AML-193 (cell line): ENCODE results near the gene GNAL.
"Not testable (repeated sequence)": the region's sequence is repeated elsewhere in the genome, so short reads cannot be mapped to it uniquely, and the experiment has no call there.

ENCODE experiments used
- DNase-seq, 2 experiments: peaks; one replicate each; lab custom pipeline; 2025; lab: John Stamatoyannopoulos, UW

Gene GNAL

GRCh38 chr18:11688972-11689668, at the start of gene GNAL:
GNAL (plus strand) TSS chr18:11689264; CDS start chr18:11689564, 300 bp downstream.
- DNase-seq = no peak

GRCh38 chr18:11647310-11647709, 41.8 kb upstream of the GNAL start:
- DNase-seq = not testable (repeated sequence)

DNA sequence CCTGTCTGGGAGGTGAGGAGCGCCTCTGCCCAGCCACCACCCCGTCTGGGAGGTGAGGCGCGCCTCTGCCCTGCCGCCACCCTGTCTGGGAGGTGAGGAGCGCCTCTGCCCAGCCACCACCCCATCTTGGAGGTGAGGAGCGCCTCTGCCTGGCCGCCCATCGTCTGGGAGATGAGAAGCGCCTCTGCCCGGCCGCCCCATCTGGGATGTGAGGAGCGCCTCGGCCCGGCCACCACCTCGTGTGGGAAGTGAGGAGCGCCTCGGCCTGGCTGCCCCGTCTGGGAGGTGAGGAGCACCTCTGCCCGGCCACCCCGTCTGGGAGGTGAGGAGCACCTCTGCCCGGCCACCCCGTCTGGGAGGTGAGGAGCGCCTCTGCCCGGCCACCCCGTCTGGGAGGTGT, 41.3 kb upstream of the GNAL start:
- not testable (repeated sequence) for DNase-seq

DNA sequence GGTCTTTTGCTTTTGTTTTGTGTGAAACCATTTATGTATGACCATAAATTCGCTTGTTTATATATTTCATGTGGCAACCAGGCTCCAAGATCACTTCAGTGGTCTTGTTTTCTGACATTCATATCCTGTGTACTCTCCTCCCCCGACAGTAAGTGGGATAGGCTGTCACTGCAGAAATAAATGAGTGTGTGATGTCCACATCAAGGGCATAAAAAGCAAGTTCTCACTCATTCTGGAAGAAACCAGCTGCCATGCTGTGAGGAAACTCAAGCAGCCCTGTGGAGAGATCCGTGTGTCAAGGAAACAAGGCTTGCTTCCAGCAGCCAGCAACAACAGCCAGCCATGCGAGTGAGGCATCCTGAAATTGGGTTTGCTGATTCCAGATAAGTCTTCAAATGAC, 39.2 kb upstream of the GNAL start:
- DNase-seq = no peak

- no peak for DNase-seq
Observed at GRCh38 chr18:11651899-11652298, 37.2 kb upstream of the GNAL start.

GRCh38 chr18:11653521-11653920, 35.5 kb upstream of the GNAL start:
- no peak for DNase-seq

- DNase-seq = peak in 1 of 2 experiments; percentile 6
Observed at GRCh38 chr18:11654736-11655605, 34.1 kb upstream of the GNAL start.

DNA sequence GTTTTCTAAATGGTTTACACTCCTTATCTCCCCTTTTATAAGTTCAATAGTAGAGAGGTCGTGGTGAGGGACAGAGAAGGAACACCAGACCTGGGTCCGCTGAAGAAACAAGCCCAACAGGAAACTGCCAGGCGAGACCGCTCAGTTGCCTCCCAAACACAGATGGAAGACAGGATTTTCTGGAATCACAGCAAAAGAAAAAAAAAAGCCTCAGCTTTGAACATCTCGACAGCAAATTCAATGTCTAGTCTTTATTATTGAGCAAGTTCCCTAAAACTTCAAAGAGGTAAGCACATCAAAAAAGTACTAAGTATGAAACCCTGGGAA, 33.5 kb upstream of the GNAL start:
- DNase-seq = no peak

- no peak for DNase-seq
Observed at GRCh38 chr18:11657152-11657551, 31.9 kb upstream of the GNAL start.

DNA sequence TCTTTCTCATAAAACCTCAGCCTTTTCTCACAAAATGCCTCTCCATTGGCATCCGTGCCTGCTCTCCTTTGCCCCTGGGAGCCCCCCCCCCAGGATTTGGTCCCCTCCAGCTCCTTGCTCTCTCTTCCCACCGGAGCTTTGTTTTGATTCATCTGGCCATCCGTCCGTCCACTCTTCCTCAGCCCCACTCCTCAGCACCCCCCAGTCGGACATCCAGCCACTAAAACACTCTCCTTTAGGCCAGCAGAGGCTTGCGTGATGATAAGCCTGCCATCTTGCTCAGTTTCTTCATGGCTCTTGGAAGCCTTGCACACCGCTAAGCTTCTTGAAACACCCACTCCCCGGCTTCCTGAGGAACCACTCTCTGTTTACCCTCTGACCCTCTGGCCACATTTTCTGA, 31.5 kb upstream of the GNAL start:
- DNase-seq = no peak

DNA sequence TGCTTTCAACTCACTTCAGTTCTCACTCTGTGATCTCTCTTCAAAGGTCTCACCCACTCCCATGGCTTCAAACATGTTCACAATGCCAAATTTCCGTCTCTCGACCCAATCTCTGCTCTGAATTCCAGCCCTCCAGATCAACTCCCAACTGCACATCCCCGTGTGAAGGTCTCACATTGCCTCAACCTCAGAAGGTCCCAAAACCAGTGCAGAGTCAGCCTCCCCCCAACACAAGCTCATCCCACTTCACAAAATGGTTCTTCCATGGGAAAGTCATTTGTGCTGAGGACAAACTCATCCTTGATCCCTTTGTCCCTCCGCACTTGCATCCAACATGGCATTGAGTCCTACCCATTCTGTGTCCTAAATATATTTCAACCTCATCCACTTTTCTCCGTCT, 31.0 kb upstream of the GNAL start:
- no peak for DNase-seq

DNA sequence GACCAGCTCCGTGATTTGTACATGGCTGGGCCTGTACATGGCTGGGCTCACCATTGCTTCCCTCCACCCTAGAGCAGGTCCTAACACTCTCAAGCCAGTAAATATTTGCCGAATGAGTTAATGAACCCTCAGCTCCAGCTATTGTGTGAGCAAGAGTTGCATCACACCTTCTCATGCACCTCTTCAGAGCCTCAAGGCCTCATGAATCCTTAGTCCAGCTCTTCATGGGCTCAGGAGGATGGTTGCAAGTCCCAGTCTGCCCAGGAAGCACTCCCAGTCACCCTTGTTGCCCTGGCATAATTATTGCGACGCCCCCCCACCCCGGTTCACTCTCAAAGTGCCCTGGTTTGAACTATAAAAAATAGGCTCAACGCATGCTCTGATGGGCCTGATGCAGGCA, 30.1 kb upstream of the GNAL start:
- DNase-seq = no peak

DNA sequence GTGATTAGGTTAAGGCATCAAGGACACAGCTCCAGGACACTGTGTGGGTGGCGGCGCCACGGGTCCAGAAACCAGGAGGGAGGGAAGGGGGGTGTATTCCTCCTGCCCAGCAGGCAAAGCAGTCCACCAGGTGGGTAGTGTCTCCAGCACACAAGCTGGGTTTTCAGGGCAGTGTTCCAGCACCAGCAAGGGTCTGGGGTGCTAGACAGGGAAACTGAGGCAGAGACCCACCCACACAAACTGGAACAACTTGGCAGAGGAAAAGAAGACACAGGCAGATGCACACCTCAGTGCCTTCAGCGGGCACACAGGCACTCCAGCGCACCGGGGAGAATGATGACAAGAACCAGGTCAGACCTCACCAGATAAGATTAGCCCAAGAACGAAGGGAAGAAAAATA, 28.4 kb upstream of the GNAL start:
- no peak for DNase-seq

DNA sequence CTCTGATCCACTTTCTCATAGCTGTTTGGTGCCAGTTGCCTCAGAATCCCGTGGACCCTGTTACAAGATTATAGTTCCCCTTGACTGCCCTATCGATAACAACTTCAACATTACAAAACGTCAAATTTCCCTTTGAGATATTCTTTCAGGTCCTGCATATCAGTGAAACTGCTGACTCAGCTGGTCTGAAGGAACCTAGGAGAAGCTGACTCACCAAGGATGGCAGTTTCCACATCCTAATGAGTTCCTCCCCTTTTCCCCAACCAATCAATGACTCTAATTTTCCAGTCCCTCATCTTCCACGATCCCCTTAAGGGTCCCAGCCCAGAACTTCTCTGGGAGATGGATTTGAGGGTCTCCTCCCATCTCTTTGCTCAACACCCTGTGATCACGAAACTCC, 27.6 kb upstream of the GNAL start:
- no peak for DNase-seq

- no peak for DNase-seq
Observed at GRCh38 chr18:11663439-11664029, 25.5 kb upstream of the GNAL start.

DNA sequence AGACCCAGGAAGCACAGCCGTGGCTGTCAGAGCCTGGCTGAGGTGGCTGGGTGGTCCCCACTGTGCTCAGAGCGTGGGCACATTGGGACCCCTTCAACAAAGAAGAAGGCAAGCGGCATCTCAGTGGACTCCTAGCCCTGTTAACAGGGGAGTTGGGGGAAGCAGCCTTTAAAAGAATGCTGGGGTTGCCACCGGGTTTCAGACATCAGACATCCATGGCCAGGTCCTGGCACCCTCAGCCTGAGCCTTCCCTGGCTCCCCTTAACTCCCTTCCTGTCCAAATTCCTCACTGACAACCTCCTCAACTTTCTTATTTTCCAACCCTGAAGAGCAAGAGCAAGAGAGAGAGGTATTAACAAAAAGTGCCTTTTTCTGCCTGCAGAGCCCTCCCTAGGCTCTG, 24.8 kb upstream of the GNAL start:
- no peak for DNase-seq

- DNase-seq = no peak
Observed at GRCh38 chr18:11665146-11665545, 23.9 kb upstream of the GNAL start.

DNA sequence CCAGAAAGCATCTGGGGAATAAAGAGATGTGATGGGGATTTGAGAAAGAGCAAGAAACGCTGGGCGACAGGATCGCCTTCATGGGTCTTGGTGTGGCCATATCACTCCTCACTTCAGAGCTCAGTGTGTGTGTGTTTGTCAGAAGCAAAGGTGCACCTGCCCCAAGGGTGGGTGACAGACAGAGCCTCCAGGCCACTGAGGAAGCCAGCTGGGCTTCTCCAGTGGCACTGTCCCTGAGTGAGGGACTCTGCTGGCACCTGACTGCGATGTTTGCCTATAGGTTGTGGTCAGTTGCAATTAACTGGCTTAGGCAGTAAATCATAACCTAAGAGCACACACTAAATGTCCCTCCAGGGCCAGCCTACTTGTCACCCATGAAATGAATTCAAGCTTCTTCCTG, 23.5 kb upstream of the GNAL start:
- no peak for DNase-seq

- no peak for DNase-seq
Observed at GRCh38 chr18:11666176-11666575, 22.9 kb upstream of the GNAL start.

DNA sequence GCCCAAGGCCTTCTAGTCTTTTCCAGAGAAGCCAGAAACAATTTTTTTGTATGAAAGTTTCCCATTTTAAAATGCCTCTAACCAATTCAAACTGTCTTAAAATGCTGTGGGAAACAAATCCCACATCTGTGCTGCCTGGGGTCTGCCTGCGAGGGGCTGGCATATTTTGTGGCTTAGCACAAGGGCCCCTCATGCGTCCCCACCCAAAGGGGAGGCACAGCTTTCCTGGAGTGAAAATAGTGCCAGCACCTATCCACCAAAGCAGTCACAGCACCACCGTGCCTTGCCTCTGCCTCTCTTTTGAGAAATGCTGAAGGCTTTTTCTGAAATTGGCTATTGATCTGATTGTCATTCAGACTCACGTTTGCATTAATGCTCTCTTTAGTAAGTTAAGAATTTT, 22.2 kb upstream of the GNAL start:
- no peak for DNase-seq

DNA sequence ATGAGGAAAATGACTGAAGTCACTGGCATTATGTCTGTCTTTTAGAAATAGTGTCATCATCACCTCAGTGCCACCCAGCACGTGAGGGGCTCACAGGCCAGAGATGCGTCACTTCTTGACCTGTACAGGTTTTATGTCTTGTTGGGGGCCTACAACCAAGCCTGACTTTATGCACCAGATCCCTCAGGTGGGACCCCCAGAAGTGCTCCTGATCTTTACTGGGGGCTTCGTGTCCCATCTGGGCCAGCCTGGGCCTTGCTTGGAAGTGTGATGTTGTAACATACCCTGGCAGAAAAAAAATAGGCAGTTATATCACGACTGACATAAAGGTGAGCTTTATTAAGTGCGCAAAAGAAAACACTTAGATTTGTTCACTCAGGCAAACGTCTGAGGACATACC, 21.5 kb upstream of the GNAL start:
- DNase-seq = no peak

DNA sequence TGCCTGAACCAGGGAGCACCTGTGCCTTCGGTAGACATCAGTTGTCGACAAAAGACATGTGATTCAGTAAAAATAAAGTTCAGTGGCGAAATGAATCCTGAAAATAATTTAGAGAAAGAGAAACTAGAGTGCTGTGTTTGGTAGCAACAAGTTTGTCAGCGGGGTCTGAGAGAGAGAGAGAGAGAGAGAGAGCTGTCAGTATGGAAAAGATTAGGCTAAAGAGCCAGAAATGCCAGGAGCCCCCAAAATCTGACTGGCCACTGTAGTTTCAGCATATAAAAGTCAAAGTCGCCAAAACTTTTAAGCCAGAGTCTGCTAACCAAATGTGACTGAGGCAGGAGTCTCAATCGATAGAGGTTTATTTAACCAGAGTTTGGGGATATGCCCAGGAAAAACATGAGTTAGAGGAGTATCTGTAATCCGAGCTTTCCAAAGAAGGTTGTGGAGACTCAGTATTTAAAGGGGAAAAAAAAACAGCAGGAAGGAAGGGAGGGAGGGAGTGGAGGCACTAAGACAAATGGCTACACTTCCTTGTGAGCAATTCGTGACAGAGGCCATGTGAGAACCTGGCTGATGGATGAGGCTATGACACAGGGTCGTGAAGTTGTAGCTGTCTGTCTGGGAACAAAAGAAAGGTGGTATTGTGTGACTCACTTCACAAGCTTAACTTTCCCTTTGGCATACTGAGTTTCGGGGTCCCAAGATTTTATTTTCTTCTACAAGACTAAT, 20.5 kb upstream of the GNAL start:
- no peak for DNase-seq
